22Rv1 (cell line): ENCODE data around the gene DOK1.

Experiments
- H3K27ac ChIP-seq: fragments of 450-650 bp; 2 replicates; pipeline ENCODE4 v1.5.1; 2017
- CTCF ChIP-seq: fragments of 450-650 bp; IDR thresholded peaks from 2 replicates; pipeline ENCODE4 v1.5.1; 2017; ENCODE audit warnings: mild to moderate bottlenecking
- ZFX ChIP-seq: fragments of 450-650 bp; IDR thresholded peaks from 2 replicates; pipeline ENCODE4 v1.6.1; 2017; ENCODE audit warnings: antibody characterized with exemption, borderline replicate concordance

DOK1 gene

DNA sequence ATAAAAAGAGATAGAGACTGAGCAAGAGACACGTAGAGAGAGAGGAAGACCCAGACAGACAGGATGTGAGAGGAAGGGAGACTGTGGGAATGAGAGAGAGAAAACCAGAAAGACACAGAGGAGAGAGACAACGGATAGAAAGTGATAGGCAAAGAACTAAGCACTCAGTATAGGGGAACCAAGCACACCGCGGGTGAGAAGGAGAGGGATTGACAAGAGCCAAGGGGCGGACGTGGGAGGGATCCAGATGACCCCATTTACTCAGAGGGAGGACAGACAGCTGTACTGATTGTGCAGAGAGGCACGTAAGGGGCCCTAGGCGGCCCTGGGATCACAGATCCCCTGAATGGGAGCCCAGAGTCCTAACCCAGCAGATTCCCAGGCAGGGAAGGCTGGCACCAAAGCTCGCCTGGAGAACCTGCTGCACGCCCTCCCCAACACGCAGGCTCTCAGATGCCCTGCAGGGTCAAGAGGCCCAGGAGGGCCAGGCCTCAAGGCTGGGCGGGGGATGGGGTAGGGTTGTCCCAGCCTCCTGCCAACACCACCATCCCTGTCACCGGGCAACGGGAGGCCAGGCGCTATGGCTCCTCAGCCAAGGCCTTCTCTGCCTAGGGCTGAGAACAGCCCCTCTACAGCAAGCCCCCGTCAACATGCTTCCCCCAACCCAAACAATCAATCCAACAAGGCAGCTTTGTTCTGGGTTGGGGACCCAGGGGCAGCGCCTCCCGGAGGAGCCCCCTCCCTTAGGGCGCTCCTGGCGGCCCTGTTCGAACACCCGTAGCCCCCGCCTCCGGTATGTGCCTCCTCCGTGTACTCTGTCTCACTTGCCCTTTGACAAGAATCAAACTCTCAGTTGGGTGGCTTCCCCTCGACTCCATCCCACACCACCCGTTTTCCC is 1.4 kb upstream of the DOK1 start:
- peak overlapping the region; percentile 52 for H3K27ac ChIP-seq
- TF ChIP-seq CTCF (no peak), ZFX (no peak)

DNA sequence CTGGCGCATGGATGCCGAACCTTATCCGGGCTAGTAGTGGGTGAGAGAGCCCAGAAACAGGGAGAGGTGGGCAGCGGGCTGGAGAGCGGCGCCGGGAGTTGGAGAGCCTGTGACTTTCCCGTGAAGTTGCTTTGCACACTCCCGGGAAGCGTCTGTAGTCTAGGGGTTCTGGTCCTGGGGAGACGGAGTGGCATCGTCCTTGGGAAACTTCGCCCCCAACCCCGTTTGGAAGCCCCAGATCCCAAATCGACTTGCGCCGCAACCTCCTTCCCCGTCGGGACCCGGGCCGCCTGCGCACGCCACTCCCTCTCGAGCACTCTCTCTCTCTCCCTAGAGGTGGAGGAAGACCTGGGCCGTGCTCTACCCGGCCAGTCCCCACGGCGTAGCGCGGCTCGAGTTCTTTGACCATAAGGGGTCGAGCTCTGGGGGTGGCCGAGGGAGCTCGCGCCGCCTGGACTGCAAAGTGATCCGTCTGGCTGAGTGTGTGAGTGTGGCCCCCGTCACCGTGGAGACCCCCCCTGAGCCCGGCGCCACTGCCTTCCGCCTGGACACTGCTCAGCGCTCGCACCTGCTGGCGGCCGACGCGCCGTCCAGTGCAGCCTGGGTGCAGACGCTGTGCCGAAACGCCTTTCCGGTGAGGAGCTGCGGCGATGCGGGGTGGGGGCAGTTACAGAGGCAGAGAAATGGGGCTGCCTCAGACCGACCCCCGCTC is 456 bp downstream of the DOK1 start:
- TF ChIP-seq CTCF (no peak), ZFX (no peak)
- H3K27ac ChIP-seq, result peak overlapping the region; percentile 52; the same call in 1 of the 2 replicates

DNA sequence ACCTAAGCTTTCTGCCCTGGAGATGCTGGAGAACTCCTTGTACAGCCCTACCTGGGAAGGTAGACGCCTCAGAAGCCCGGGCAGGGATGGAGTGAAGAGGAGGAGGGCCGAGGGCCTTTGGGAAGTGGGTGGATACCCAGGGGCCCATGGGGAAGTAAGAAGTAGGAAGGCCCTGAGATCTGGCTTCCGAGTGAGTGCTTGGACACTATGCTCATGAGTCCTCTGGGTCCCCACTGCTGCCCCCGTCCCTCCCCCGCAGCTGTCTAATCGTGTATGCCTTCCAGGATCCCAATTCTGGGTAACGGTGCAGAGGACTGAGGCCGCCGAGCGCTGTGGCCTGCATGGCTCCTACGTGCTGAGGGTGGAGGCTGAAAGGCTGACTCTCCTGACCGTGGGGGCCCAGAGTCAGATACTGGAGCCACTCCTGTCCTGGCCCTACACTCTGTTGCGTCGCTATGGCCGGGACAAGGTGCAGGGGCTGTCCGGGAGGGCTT is 1.1 kb downstream of the DOK1 start:
- TF ChIP-seq ZFX, result no peak
- TF ChIP-seq CTCF, result no peak
- H3K27ac ChIP-seq, result no peak overlapping the region

DNA sequence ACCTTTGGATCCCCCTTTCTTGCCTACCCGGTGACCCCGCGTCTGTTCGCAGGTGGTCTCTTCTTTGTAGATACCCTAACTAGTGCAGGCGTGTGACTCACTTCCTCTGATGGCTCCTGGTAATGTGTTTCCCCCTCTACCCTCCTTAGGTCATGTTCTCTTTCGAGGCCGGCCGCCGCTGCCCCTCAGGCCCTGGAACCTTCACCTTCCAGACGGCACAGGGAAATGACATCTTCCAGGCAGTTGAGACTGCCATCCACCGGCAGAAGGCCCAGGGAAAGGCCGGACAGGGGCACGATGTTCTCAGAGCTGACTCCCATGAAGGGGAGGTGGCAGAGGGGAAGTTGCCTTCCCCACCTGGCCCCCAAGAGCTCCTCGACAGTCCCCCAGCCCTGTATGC is 1.6 kb downstream of the DOK1 start:
- TF ChIP-seq ZFX (no peak), CTCF (no peak)
- H3K27ac ChIP-seq, result no peak overlapping the region

DNA sequence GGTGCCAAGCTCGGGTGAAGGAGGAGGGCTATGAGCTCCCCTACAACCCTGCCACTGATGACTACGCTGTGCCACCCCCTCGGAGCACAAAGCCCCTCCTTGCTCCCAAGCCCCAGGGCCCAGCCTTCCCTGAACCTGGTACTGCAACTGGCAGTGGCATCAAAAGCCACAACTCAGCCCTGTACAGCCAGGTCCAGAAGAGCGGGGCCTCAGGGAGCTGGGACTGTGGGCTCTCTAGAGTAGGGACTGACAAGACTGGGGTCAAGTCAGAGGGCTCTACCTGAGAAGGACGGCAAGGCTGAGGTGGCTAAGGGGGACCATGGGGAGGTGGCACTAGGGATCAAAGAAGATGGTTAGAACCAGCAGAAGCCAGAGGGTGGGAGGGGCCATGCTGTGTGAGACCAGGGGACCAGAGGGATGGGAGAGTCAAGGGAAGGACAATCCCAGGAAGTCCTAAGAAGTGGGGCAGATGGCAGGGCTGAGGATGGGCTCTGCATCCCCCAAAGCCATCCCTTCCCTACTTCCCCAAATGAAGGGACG is 2.4 kb downstream of the DOK1 start:
- no peak overlapping the region for H3K27ac ChIP-seq
- no peak for TF ChIP-seq ZFX
- no peak for TF ChIP-seq CTCF

DNA sequence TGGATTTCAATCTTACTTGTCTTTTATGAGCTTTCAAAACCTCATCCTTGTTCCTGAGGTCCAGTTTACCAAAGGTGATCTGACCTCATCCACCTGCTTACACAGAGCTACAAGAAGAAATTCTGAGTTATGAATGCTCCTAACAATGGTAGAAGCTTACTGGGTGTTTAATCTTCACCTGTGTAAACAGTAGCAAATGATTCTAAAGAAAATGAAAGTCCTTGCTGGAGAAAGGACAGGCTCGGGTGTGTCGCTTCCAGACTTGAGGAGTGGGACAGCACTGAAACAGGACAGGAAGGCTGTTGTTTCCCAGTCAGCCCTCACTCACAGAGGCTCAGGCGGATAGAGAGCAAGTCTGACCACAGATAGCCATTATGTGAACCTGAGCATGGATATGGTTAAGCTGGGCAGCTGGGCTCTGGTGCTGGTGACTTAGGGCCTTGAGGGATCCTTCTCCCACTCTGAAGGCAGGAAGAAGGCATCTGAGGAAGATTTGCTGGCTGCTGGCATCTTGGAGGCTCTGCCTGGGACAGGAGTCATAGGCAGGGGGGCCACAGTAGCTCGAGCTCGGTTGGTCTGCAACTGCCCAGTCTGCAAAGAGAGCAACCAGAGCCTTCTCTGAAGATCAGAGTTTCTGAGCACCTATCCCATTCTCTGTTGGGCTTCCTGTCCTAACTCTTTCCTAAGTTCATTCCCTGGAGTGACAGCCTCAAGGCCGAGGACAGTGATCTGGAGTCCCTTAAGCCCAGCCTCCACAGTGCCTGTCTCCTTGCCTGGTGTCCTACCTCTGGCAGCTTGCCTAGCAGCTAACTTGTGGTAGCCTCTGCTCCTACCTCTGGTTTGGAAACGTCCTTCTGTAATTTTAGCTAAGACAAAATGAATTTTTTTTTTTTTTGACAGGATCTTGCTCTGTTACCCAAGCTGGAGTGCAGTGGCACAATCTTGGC is 4.0 kb downstream of the DOK1 start:
- peak overlapping the region; percentile 67 for H3K27ac ChIP-seq
- TF ChIP-seq CTCF (no peak), ZFX (no peak)
